Renal cortical epithelial cell (primary cell): Measurements from ENCODE around the gene IL20RA. TPM values are rescaled to one million over a fixed set of nuclear protein-coding genes. Genes with fewer than 3 reads are reported as not detected.
A peak's percentile ranks its signal among the peaks of the same experiment; 100 is the strongest.

Experiments used
- DNase-seq: peaks from one replicate; pipeline ENCODE4 v3.0.0-alpha.2; 2011; ENCODE audit warnings: low read depth
- total RNA-seq: library from RNA; depleted of rRNA; stranded (reverse); fragments of >200 nt; gene quantifications from 2 replicates; pipeline ENCODE4 v1.2.3, GENCODE V29; 2014

The IL20RA gene
- total RNA-seq, 1 donor from 2014 or later, result not detected

GRCh38 chr6:137008204-137008603 is 36.6 kb downstream of the IL20RA start:
- DNase-seq, result no peak

- DNase-seq, result no peak
These were observed 38.7 kb downstream of the IL20RA start for GRCh38 chr6:137006056-137006455.

- no peak for DNase-seq
These were observed 39.7 kb downstream of the IL20RA start for GRCh38 chr6:137005073-137005472.

- no peak for DNase-seq
These were observed 42.3 kb downstream of the IL20RA start for GRCh38 chr6:137002505-137002904.

GRCh38 chr6:137001977-137002302 is 42.8 kb downstream of the IL20RA start:
- no peak for DNase-seq

- DNase-seq, result peak; percentile 82
These were observed 43.3 kb downstream of the IL20RA start for GRCh38 chr6:137001299-137001976.

- no peak for DNase-seq
These were observed 43.9 kb downstream of the IL20RA start for GRCh38 chr6:137000825-137001224.

- no peak for DNase-seq
These were observed 49.2 kb downstream of the IL20RA start for GRCh38 chr6:136995521-136995920.

- no peak for DNase-seq
These were observed 50.0 kb downstream of the IL20RA start for GRCh38 chr6:136994782-136995181.

- DNase-seq, result no peak
These were observed 52.7 kb downstream of the IL20RA start for GRCh38 chr6:136992113-136992512.

GRCh38 chr6:136991646-136992045 is 53.1 kb downstream of the IL20RA start:
- no peak for DNase-seq

- no peak for DNase-seq
These were observed 54.0 kb downstream of the IL20RA start for GRCh38 chr6:136990754-136991153.

GRCh38 chr6:136990242-136990578 is 54.6 kb downstream of the IL20RA start:
- DNase-seq, result no peak

- no peak for DNase-seq
These were observed 55.1 kb downstream of the IL20RA start for GRCh38 chr6:136989571-136990241.

GRCh38 chr6:136987526-136987925 is 57.2 kb downstream of the IL20RA start:
- no peak for DNase-seq

GRCh38 chr6:136985502-136985901 is 59.3 kb downstream of the IL20RA start:
- DNase-seq, result no peak

- no peak for DNase-seq
These were observed 60.2 kb downstream of the IL20RA start for GRCh38 chr6:136984578-136984977.

GRCh38 chr6:136983687-136984086 is 61.1 kb downstream of the IL20RA start:
- no peak for DNase-seq

- DNase-seq, result no peak
These were observed 61.8 kb downstream of the IL20RA start for GRCh38 chr6:136982928-136983327.

GRCh38 chr6:136980070-136980469 is 64.7 kb downstream of the IL20RA start:
- no peak for DNase-seq

- no peak for DNase-seq
These were observed 65.6 kb downstream of the IL20RA start for GRCh38 chr6:136979206-136979605.

GRCh38 chr6:136977075-136977474 is 67.7 kb downstream of the IL20RA start:
- no peak for DNase-seq

- no peak for DNase-seq
These were observed 69.6 kb downstream of the IL20RA start for GRCh38 chr6:136975089-136975715.
